HG03045 (cell line): ENCODE measurements around the gene CDS1.
A peak's percentile ranks its signal among the peaks of the same experiment; 100 is the strongest.
"Not testable (repeated sequence)": the region's sequence is repeated elsewhere in the genome, so short reads cannot be mapped to it uniquely, and the experiment has no call there.

Experiments
- ATAC-seq: cut with Tn5 transposase; IDR thresholded peaks from one replicate; pipeline ENCODE4 v1.9.1; 2021; ENCODE audit warnings: mild to moderate bottlenecking, moderate library complexity; ENCODE audit not compliant: unreplicated experiment

The CDS1 gene

GRCh38 chr4:84582988-84583875, at the start of gene CDS1:
CDS1 (plus strand) TSS chr4:84583127; CDS start chr4:84583402, 275 bp downstream.
- ATAC-seq, result peak; percentile 55

- ATAC-seq, result no peak
Observed at GRCh38 chr4:84535901-84536300, 47.0 kb upstream of the CDS1 start.

GRCh38 chr4:84545093-84545492, 37.8 kb upstream of the CDS1 start:
- no peak for ATAC-seq

- ATAC-seq, result no peak
Observed at GRCh38 chr4:84547211-84547610, 35.7 kb upstream of the CDS1 start.

- ATAC-seq, result not testable (repeated sequence)
Observed at GRCh38 chr4:84549191-84549590, 33.7 kb upstream of the CDS1 start.

GRCh38 chr4:84562156-84562555, 20.8 kb upstream of the CDS1 start:
- ATAC-seq, result no peak

- no peak for ATAC-seq
Observed at GRCh38 chr4:84563002-84563401, 19.9 kb upstream of the CDS1 start.

GRCh38 chr4:84565951-84566350, 17.0 kb upstream of the CDS1 start:
- ATAC-seq, result no peak

GRCh38 chr4:84568496-84568895, 14.4 kb upstream of the CDS1 start:
- no peak for ATAC-seq

GRCh38 chr4:84569009-84569408, 13.9 kb upstream of the CDS1 start:
- ATAC-seq, result no peak

- ATAC-seq, result no peak
Observed at GRCh38 chr4:84573385-84574068, 9.4 kb upstream of the CDS1 start.

- no peak for ATAC-seq
Observed at GRCh38 chr4:84574069-84574720, 8.7 kb upstream of the CDS1 start.

GRCh38 chr4:84578540-84579402, 4.2 kb upstream of the CDS1 start:
- ATAC-seq, result no peak

- ATAC-seq, result no peak
Observed at GRCh38 chr4:84579403-84579776, 3.5 kb upstream of the CDS1 start.

- peak; percentile 84 for ATAC-seq
Observed at GRCh38 chr4:84582302-84582987, 482 bp upstream of the CDS1 start.

- ATAC-seq, result no peak
Observed at GRCh38 chr4:84583876-84584380, 1.0 kb downstream of the CDS1 start.

- no peak for ATAC-seq
Observed at GRCh38 chr4:84585251-84585650, 2.3 kb downstream of the CDS1 start.

- ATAC-seq, result no peak
Observed at GRCh38 chr4:84594724-84595123, 11.8 kb downstream of the CDS1 start.

- ATAC-seq, result no peak
Observed at GRCh38 chr4:84596826-84597225, 13.9 kb downstream of the CDS1 start.

- ATAC-seq, result no peak
Observed at GRCh38 chr4:84597450-84597849, 14.5 kb downstream of the CDS1 start.
